Right cardiac atrium (tissue), 5 donors: ENCODE results near the gene MAP2K5. TPM values are rescaled to one million over a fixed set of nuclear protein-coding genes. Genes with fewer than 3 reads are reported as not detected.

Experiments
- ATAC-seq, 2 donors: fragments of 200-7000 bp; cut with Tn5 transposase; one replicate each; pipeline versions ENCODE4 v1.8.0 to v1.9.1; 2020; ENCODE audit warnings: moderate library complexity in 2 of 2, mild to moderate bottlenecking in 1 of 2
- DNase-seq, 3 donors: peaks; one replicate each; pipeline ENCODE4 v3.0.0-alpha.2; 2020
- H3K27ac ChIP-seq: one replicate; pipeline ENCODE4 v1.5.1; 2013; ENCODE audit warnings: mild to moderate bottlenecking, low read length, control low read depth, moderate library complexity
- H3K27me3 ChIP-seq: one replicate; pipeline ENCODE4 v1.6.1; 2013; ENCODE audit not compliant: control insufficient read depth, insufficient read depth
- H3K4me1 ChIP-seq: one replicate; pipeline ENCODE4 v1.6.1; 2013; ENCODE audit warnings: low read length; ENCODE audit not compliant: control insufficient read depth, insufficient read depth
- H3K4me3 ChIP-seq: one replicate; pipeline ENCODE4 v1.5.1; 2013; ENCODE audit warnings: low read length, control low read depth
- H3K9me3 ChIP-seq: one replicate; pipeline ENCODE4 v1.6.1; 2013; ENCODE audit warnings: low read length; ENCODE audit not compliant: control insufficient read depth
- WGBS: extraction: QIAGEN DNeasy Blood & Tissue Kit; methylation state at CpG from one replicate; pipeline ENCODE4 v1.1.7; 2013; 5-methylcytosine and 5-hydroxymethylcytosine counted together
- intact Hi-C, 4 donors: fragments of 100-400 bp; cut with DNase I; formaldehyde crosslinking; loops; one replicate each; pipeline versions ENCODE4 v1.11.0 to v1.14.0; 2022 to 2023
- polyA plus RNA-seq: library from polyadenylated mRNA; stranded (reverse); fragments of 200-250 nt; gene quantifications from one replicate; pipeline ENCODE4 v1.2.3, GENCODE V29; 2013
- total RNA-seq, 4 donors: library from RNA; stranded (reverse); fragmentation: NEBNext Ultra II Directional; extraction: Animal tissue kit (Norgen Biotek cat#: 25700); gene quantifications; one replicate each; pipeline ENCODE4 v1.2.1, GENCODE V29; 2021
- donor health status: healthy with polysubstance abuse.
- donor health status: DM: no; HTN: yes; CAD: no.
- donor health status: DM: no; HTN: no; CAD: no.
- donor health status: DM: no; HTN: yes; CAD: no; lungs with severe emphysema.
- donor health status: DM: yes; HTN: yes; CAD: no.

MAP2K5 gene
- total and polyA plus RNA-seq, 5 donors, result 9.0 to 16.6 (median 14.9) TPM

- ATAC-seq (no peak), DNase-seq (peak in 1 of 3 donors; percentile 16)
- intact Hi-C loops, result no loop called here
- H3K9me3 ChIP-seq, result no peaks in the 10 kb centered on the region
- no peaks in the 10 kb centered on the region for H3K4me1 ChIP-seq
- WGBS, result 87% methylated on average over 5 of the region's 5 CpGs
- H3K27me3 ChIP-seq, result no peaks in the 10 kb centered on the region
- H3K27ac ChIP-seq, result no peak overlapping the region
- no peak overlapping the region for H3K4me3 ChIP-seq
Measured at GRCh38 chr15:67777071-67777470, 234.6 kb downstream of the MAP2K5 start.

GRCh38 chr15:67777773-67778172 is 235.3 kb downstream of the MAP2K5 start:
- H3K4me1 ChIP-seq, result no peaks in the 10 kb centered on the region
- no peak for ATAC-seq
- no peaks in the 10 kb centered on the region for H3K27me3 ChIP-seq
- no peak overlapping the region for H3K27ac ChIP-seq
- WGBS, result 75% methylated on average over 2 of the region's 2 CpGs
- no peaks in the 10 kb centered on the region for H3K9me3 ChIP-seq
- DNase-seq, result no peak
- intact Hi-C loops, result no loop called here
- H3K4me3 ChIP-seq, result no peak overlapping the region

- Histone ChIP-seq H3K9me3 (no peaks in the 10 kb centered on the region), H3K27ac (no peak overlapping the region), H3K4me3 (no peak overlapping the region), H3K4me1 (no peaks in the 10 kb centered on the region), H3K27me3 (no peaks in the 10 kb centered on the region)
- no peak for ATAC-seq
- WGBS, result 90% methylated on average over 5 of the region's 5 CpGs
- intact Hi-C loops, result no loop called here
- DNase-seq, result no peak
Measured at GRCh38 chr15:67778968-67779548, 236.6 kb downstream of the MAP2K5 start.

GRCh38 chr15:67779549-67780111 is 237.1 kb downstream of the MAP2K5 start:
- intact Hi-C loops, result no loop called here
- no peak overlapping the region for H3K27ac ChIP-seq
- DNase-seq, result no peak
- WGBS, result 89% methylated on average over 6 of the region's 6 CpGs
- H3K27me3 ChIP-seq, result no peaks in the 10 kb centered on the region
- H3K4me3 ChIP-seq, result no peak overlapping the region
- H3K9me3 ChIP-seq, result no peaks in the 10 kb centered on the region
- H3K4me1 ChIP-seq, result no peaks in the 10 kb centered on the region
- no peak for ATAC-seq

- 84% methylated on average over 3 of the region's 3 CpGs for WGBS
Measured at GRCh38 chr15:67781061-67781460, 238.6 kb downstream of the MAP2K5 start.

GRCh38 chr15:67781907-67782690 is 239.6 kb downstream of the MAP2K5 start:
- Histone ChIP-seq H3K9me3 (no peaks in the 10 kb centered on the region), H3K27me3 (no peaks in the 10 kb centered on the region), H3K4me1 (no peaks in the 10 kb centered on the region), H3K4me3 (no peak overlapping the region), H3K27ac (no peak overlapping the region)
- ATAC-seq (no peak), DNase-seq (no peak)
- intact Hi-C loops, result no loop called here
- 73% methylated on average over 10 of the region's 10 CpGs for WGBS

More at GRCh38 chr15:67781061-67781460, 238.6 kb downstream of the MAP2K5 start:
- no peaks in the 10 kb centered on the region for H3K27me3 ChIP-seq
- no peaks in the 10 kb centered on the region for H3K4me1 ChIP-seq
- H3K4me3 ChIP-seq, result no peak overlapping the region
- ATAC-seq (no peak), DNase-seq (no peak)
- intact Hi-C loops, result no loop called here
- H3K9me3 ChIP-seq, result no peaks in the 10 kb centered on the region
- H3K27ac ChIP-seq, result no peak overlapping the region

- intact Hi-C loops, result no loop called here
- Histone ChIP-seq H3K27ac (no peak overlapping the region), H3K4me1 (no peaks in the 10 kb centered on the region), H3K9me3 (no peaks in the 10 kb centered on the region), H3K4me3 (no peak overlapping the region), H3K27me3 (no peaks in the 10 kb centered on the region)
- 74% methylated on average over 7 of the region's 7 CpGs for whole genome bisulfite sequencing
- no peak for ATAC-seq
- no peak for DNase-seq
Measured at GRCh38 chr15:67782691-67782991, 240.1 kb downstream of the MAP2K5 start.

- Histone ChIP-seq H3K9me3 (no peaks in the 10 kb centered on the region), H3K4me1 (no peaks in the 10 kb centered on the region), H3K27me3 (no peaks in the 10 kb centered on the region), H3K4me3 (no peak overlapping the region), H3K27ac (no peak overlapping the region)
- 89% methylated on average over 7 of the region's 7 CpGs for WGBS
- no peak for DNase-seq
- intact Hi-C loops, result no loop called here
- ATAC-seq, result no peak
Measured at GRCh38 chr15:67783303-67783702, 240.8 kb downstream of the MAP2K5 start.

- H3K27me3 ChIP-seq, result no peaks in the 10 kb centered on the region
- no peak for ATAC-seq
- intact Hi-C loops, result no loop called here
- WGBS, result 71% methylated on average over 4 of the region's 4 CpGs
- no peak overlapping the region for H3K4me3 ChIP-seq
- H3K27ac ChIP-seq, result no peak overlapping the region
- H3K9me3 ChIP-seq, result no peaks in the 10 kb centered on the region
- H3K4me1 ChIP-seq, result no peaks in the 10 kb centered on the region
- no peak for DNase-seq
Measured at GRCh38 chr15:67784090-67784781, 241.7 kb downstream of the MAP2K5 start.

GRCh38 chr15:67784856-67785430 is 242.4 kb downstream of the MAP2K5 start:
- intact Hi-C loops, result no loop called here

GRCh38 chr15:67785431-67785830 is 242.9 kb downstream of the MAP2K5 start:
- H3K4me3 ChIP-seq, result no peak overlapping the region
- no peak overlapping the region for H3K27ac ChIP-seq
- no peaks in the 10 kb centered on the region for H3K27me3 ChIP-seq
- intact Hi-C loops, result no loop called here
- no peak for ATAC-seq
- WGBS, result 88% methylated on average over 5 of the region's 5 CpGs
- H3K4me1 ChIP-seq, result no peaks in the 10 kb centered on the region
- H3K9me3 ChIP-seq, result no peaks in the 10 kb centered on the region
- DNase-seq, result no peak

More at GRCh38 chr15:67784856-67785430, 242.4 kb downstream of the MAP2K5 start:
- H3K4me1 ChIP-seq, result no peaks in the 10 kb centered on the region
- H3K27me3 ChIP-seq, result no peaks in the 10 kb centered on the region
- ATAC-seq, result no peak
- 92% methylated on average over 12 of the region's 12 CpGs for WGBS
- H3K4me3 ChIP-seq, result no peak overlapping the region
- no peak for DNase-seq
- H3K27ac ChIP-seq, result no peak overlapping the region
- no peaks in the 10 kb centered on the region for H3K9me3 ChIP-seq
